GM21717 (cell line): ENCODE measurements around the gene N4BP3.
"Not testable (repeated sequence)": the region's sequence is repeated elsewhere in the genome, so short reads cannot be mapped to it uniquely, and the experiment has no call there.

Experiments
- ATAC-seq: cut with Tn5 transposase; IDR thresholded peaks from one replicate; pipeline ENCODE4 v1.9.1; 2021; ENCODE audit warnings: mild to moderate bottlenecking, moderate library complexity; ENCODE audit not compliant: unreplicated experiment

The N4BP3 gene, protein sequence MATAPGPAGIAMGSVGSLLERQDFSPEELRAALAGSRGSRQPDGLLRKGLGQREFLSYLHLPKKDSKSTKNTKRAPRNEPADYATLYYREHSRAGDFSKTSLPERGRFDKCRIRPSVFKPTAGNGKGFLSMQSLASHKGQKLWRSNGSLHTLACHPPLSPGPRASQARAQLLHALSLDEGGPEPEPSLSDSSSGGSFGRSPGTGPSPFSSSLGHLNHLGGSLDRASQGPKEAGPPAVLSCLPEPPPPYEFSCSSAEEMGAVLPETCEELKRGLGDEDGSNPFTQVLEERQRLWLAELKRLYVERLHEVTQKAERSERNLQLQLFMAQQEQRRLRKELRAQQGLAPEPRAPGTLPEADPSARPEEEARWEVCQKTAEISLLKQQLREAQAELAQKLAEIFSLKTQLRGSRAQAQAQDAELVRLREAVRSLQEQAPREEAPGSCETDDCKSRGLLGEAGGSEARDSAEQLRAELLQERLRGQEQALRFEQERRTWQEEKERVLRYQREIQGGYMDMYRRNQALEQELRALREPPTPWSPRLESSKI

DNA sequence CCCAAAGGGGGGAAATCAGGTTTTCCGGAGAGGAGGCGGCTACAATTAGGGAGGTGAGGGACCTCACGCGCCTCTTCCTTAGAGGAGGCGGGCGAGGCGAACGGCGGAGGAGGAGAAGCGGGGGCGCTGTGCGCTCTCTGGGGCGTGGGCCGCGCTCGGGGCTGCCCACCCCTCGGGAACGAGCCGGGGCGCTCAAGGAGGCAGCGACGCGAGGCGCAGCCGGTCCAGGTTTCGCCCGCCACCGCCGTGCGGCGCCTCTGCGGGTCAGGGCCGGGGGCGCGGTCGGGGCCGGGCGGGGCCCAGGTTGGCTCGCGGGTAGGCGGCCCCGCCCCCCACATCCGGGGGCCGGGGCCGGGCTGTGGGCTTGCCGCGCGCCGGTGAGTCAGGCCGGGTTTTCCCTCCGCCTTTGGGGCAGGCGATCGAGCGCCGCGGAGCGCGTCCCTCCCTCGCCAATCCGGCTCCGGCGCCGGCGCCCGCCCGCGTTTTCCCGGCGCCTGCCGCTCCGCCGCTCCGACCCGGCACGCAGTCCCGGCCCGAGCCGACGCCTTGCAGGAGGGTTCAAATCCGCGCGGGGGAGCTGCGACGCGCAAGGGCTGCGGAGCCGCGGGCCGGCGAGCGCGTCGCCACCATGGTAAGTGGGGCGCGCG is at the start of gene N4BP3:
Gene N4BP3, plus strand, starts transcription at position 392 of the 647 bp plus-strand sequence. CDS start 6,052 bp downstream, outside the sequence.
- ATAC-seq = peak; percentile 36

- ATAC-seq = no peak
These were observed 45.6 kb upstream of the N4BP3 start for GRCh38 chr5:178067755-178068154.

DNA sequence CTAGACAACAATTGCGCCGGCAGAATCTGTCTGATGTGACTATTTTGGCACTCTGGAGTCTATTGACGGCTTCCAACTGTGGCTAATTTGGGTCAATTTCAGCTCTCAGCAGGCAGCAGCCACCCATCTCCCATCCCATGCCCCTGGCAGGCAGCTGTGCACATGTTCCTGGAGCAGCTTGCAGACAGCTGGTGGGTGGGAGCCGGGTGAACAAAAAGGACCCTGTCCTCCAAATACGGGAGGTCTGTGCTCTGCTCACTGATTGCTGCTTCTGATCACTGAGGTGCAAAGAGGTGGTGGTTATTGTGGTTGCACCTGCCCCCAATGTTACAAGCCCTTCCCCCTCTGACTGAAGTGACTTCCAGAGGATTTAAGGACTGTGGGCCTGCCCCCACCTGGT is 45.0 kb upstream of the N4BP3 start:
- no peak for ATAC-seq

- ATAC-seq = no peak
These were observed 43.4 kb upstream of the N4BP3 start for GRCh38 chr5:178069909-178070308.

DNA sequence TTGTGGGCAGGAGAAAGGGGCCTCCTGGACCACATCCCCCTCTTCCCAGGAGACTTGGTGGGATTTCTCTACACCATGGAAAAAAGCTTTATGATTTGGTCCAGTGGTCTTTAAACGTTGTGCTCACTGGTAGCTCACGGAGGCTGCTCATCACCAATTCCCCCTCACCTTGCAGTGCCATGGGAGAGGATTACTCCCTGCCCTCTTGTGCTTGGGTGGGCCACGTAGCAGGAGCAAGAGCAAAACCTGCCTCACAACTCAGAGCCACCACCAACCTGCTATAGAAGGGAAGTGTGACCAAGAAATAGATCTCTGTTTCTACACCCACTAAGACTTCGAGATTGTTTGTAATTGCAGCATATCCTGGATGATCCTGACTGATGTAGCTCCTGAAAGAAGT is 42.2 kb upstream of the N4BP3 start:
- ATAC-seq = no peak

DNA sequence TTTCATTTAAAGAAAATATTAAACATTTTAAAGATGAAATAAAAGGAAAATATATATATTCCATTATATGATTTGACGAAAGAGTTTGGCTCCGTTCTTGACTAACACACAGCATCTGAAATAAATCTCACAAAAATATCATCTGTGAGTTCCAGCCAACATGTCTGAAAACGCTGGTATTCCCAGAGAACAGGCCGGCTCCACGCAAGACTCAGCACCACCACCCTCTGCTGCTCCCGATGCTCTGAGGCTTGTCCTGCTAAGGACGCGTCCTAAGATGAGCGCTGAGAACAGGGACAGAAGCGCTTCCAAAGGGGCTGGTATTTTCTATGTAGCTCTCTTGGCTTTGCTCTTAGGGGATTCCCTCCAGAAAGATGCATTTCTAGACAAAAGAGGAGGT is 40.6 kb upstream of the N4BP3 start:
- ATAC-seq = no peak

DNA sequence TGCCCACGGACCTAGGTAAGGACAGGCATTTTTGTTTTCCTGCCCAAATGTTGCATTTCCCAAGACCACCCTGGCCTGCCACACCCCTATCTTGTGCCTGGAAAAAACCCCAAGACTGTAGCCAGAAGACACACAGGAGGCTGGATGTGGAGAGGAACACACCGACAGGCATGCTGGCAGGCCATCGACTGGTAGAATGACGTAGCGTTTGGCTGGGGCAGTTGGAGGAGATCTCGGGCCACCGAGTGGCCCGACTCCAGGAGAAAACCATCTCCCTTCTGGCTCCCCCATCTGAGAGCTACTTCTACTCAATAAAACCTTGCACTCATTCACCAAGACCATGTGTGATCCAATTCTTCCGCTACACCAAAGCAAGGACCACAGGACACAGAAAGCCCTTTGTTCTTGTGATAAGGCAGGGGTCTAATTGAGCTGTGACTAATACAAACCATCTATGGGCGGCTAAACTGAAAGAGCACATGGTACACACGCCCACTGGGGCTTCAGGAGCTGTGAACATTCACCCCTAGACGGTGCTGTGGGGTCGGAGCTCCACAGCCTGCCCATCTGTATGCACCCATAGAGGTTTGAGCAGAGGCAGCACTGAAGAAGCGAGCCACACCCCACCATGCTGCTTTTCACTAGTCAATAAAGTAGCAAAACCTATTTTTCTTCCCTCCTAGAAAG is 38.9 kb upstream of the N4BP3 start:
- ATAC-seq = no peak

GRCh38 chr5:178076965-178077364 is 36.4 kb upstream of the N4BP3 start:
- not testable (repeated sequence) for ATAC-seq

GRCh38 chr5:178077751-178078150 is 35.6 kb upstream of the N4BP3 start:
- no peak for ATAC-seq

DNA sequence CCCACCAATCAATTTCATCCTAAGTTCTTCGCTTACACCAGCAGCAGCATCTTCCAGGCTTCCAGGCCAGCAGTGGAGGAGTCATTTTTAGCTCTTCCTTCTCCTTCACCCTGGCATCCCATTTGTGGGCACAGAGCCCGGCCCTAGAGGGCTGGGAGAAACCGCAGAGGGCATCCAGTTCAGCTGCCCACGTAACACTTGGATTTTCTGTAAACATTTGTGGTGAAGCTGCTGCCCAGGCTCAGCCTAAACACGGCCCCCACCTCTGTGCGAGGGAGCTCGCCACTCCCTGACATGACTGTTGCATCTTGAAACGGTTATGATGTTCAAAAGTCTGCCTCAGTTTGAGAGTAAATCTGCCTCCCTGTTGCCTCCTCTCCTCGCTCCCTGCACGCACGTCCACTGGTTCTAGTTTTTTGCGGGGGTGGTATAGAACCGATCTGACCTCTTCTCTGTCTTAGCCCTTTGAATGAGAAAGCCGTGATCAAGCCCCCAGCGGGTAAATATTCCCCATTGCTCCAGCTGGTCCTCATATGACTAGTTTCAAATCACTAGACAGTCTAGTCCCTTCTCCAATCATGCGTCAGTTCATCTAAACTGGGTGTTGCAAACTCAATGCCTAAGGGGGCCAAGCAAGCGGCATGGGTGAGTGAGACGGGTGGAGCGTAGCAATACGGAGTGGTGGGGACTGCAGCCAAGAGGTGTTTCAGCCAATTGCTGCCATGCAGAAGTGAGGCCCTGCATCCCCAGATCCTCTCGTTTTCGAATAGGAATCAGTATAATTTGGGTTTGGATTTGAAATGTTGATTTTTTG is 34.9 kb upstream of the N4BP3 start:
- no peak for ATAC-seq

- ATAC-seq = no peak
These were observed 33.3 kb upstream of the N4BP3 start for GRCh38 chr5:178080056-178080455.

GRCh38 chr5:178080618-178081410 is 32.5 kb upstream of the N4BP3 start:
- ATAC-seq = no peak

- ATAC-seq = no peak
These were observed 31.6 kb upstream of the N4BP3 start for GRCh38 chr5:178081571-178082243.

- no peak for ATAC-seq
These were observed 29.4 kb upstream of the N4BP3 start for GRCh38 chr5:178083922-178084321.

GRCh38 chr5:178085316-178085715 is 28.0 kb upstream of the N4BP3 start:
- no peak for ATAC-seq

GRCh38 chr5:178086266-178086665 is 27.1 kb upstream of the N4BP3 start:
- no peak for ATAC-seq

DNA sequence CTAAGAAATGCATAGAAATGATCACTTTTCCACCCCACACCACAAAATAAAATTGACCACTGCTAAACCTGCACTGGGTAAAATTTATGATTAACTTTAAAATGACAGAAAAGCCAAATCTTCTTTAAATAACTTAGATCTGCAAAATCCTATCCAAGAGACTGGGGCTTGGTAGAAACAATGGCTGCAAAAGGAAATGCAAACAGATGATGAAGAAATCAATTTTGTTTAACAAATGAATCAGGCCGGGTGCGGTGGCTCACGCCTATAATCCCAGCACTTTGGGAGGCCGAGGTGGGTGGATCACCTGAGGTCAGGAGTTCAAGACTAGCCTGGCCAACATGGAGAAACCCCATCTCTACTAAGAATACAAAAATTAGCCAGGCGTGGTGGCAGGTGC is 26.1 kb upstream of the N4BP3 start:
- not testable (repeated sequence) for ATAC-seq

GRCh38 chr5:178090856-178091255 is 22.5 kb upstream of the N4BP3 start:
- ATAC-seq = peak; percentile 53

- no peak for ATAC-seq
These were observed 20.2 kb upstream of the N4BP3 start for GRCh38 chr5:178093134-178093533.
